Fibroblast of villous mesenchyme (primary cell): ENCODE measurements around the gene RALGPS1. TPM values are rescaled to one million over a fixed set of nuclear protein-coding genes. Genes with fewer than 3 reads are reported as not detected.

Experiments
- DNase-seq: peaks from one replicate; pipeline ENCODE4 v3.0.0-alpha.2; 2010; ENCODE audit warnings: low read depth
- H3K4me3 ChIP-seq: 2 replicates; pipeline ENCODE4 v1.5.1; 2011; ENCODE audit warnings: low read depth, mild to moderate bottlenecking, low read length
- CTCF ChIP-seq: IDR thresholded peaks from 2 replicates; pipeline ENCODE4 v1.5.1; 2012; ENCODE audit warnings: low read depth, mild to moderate bottlenecking, low read length; ENCODE audit not compliant: insufficient read depth
- total RNA-seq: library from RNA; depleted of rRNA; stranded (reverse); fragments of >200 nt; gene quantifications from 2 replicates; pipeline ENCODE4 v1.2.3, GENCODE V29; 2012

Gene RALGPS1
- total RNA-seq, 1 donor: 2.6 TPM

GRCh38 chr9:127264462-127265219 lies 350.1 kb downstream of the RALGPS1 start, which contains the start of gene GARNL3:
GARNL3 (plus strand) TSS chr9:127264774; CDS start chr9:127264878, 104 bp downstream.
- no peak within 1 kb of the TSS for H3K4me3 ChIP-seq
- no peak for DNase-seq
- no peak for TF ChIP-seq CTCF

- H3K4me3 ChIP-seq: no peak overlapping the region
- no peak for TF ChIP-seq CTCF
- no peak for DNase-seq
Observed at GRCh38 chr9:127267793-127268525, 353.4 kb downstream of the RALGPS1 start.

- TF ChIP-seq CTCF: no peak
- DNase-seq: no peak
- H3K4me3 ChIP-seq: no peak overlapping the region
Observed at GRCh38 chr9:127269449-127269848, 354.9 kb downstream of the RALGPS1 start.

Other genes with a start within 250 kb of the RALGPS1 start
- gene ZBTB43, start 109.7 kb upstream of the RALGPS1 start, total RNA-seq: 9.0 and 13.0 TPM in 2 replicates
- gene ZBTB34, start 54.1 kb upstream of the RALGPS1 start, total RNA-seq: 6.9 and 8.1 TPM in 2 replicates
- gene ANGPTL2, start 207.9 kb downstream of the RALGPS1 start, total RNA-seq: 19.9 and 37.4 TPM in 2 replicates